Glomerular visceral epithelial cell (primary cell): ENCODE data around the gene TRAF2.

ENCODE experiments used
- DNase-seq: peaks from one replicate; pipeline ENCODE4 v3.0.0-alpha.2; 2016; ENCODE audit errors: extremely low spot score

Gene TRAF2

DNA sequence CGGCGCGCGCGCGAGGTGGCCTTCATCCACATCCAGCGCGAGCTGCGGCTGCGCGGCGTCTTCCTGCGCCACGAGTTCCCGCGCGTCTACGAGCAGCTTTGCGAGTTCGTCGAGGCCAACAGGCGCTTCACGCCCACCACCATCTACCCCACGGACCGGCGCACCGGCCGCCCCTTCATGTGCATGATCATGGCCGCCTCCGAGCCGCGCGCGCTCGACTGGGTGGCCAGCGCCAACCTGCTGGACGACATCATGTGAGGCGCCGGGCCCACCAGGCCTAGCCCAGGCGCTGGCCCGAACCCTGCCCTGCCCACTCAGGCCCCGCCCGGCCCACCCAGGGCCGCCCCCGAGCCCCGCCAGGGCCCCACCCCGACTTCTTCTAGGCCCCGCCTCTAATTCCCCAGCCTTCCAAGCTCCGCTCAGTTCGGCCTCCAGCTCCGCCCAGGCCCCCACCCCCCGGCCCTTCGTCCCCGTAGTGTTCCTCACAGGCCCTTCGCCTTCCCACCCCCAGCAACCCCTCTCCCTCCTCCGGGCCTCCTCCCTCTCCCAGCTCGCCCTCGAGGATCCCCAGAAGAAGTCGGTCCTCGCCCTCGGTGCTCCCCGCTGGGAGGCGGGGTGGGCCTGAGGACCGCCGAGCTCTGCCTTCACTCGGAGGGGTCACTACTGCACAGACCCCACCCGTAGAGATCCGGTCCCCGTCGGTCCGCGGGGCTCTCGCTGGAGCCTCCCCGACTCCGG lies 39.1 kb upstream of the TRAF2 start:
- peak; percentile 69 for DNase-seq

DNA sequence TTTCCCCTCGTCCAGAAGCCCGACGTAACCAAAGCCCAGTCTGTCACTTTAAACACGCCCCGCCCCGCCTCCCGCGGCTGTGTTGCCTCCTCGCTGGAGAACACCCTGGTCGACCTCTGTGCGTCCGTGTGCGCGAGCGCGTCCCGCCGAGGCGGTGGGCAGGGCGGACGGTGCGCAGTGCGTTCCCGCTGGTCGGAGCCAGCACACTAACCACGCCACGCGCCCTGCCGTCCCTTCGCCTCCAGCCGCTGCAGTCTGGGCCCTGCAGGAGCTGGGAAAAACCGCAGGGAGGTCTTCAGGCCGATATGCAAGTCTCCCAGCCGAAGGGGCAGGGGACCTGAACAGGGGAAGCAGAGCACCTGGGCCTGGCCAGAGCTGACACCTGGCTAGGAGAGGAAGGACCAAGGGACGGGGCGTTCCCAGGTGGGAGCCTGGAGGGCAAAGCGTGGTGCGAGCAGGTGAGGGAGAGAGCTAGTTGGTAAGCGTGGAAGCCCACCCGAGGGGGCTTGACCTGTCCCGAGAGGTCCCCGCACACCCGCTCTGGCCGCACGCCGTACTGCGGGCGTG lies 38.4 kb upstream of the TRAF2 start:
- peak; percentile 84 for DNase-seq

DNA sequence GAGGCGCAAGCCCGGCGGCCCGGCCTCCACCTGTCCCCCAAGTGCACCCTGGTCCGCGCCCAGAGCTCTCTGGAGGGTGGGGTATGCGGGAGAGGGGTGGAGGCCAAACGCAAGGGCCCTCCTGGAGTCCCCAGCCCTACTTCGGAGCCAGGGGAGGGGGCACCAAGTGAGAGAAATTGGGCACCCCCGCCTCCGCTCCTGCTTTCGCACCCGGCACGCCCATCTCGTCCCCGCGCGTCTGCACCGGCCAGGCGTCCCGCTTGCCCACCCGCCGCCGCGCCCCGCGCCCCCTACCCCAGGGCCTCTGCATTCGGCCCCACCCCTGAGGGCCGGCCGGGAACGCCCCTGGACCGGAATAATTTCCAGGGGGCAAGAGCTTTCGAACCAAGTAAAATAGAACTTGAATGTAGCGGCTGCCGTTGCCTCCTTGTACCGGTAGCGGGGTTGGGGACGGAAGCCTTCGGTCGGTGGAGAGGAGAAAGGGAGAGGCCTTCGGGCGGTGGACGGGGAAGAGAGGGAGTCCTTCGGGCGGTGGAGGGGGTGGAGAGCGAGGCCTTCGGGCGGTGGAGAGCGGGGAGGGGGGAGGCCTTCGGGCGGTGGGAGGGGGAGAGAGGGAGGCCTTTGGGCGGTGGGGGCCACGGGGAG lies 37.8 kb upstream of the TRAF2 start:
- no peak for DNase-seq

DNA sequence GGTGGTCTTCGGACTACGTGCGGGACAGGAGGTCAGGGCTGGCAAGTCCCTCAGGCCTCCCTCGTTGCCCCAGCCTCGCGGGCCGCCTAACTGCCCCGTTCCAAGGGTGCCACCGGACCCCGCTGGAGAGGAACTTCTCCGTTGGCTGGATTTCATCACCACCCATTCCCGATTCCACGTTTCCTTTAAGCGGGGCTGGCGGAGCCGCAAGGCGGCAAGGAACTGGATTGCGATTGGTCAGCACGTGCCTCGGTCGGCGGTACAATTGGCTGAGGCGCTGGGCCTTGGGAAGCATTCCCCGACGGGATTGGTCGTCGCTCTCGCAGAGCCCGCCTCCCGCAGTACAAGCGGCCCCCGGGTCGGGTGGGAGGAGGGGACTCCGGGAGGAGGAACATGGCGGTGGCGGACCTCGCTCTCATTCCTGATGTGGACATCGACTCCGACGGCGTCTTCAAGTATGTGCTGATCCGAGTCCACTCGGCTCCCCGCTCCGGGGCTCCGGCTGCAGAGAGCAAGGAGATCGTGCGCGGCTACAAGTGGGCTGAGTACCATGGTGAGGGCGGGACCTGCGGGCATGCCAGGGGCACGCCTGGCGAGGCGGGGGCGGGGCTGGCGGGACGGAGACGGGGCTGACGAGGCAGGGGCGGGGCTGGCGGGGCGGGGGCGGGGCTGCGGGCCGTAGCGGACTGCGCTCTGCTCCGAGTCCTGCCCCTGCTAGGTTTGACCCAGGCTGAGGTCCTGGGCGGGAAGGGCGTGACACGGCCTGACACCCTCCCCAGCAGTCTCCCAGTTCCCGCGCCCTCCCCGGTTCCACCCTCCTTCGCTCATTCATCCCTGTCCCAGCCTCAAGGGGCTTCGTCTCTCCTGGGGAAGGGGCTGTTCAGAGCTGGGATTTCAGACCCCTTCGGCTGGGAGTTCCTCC lies 37.0 kb upstream of the TRAF2 start, which contains the start of gene PHPT1:
TSS of gene PHPT1 (plus strand) at position 372 of the 922 bp plus-strand sequence. CDS start at position 394, 22 bp downstream.
- peak; percentile 99 for DNase-seq

DNA sequence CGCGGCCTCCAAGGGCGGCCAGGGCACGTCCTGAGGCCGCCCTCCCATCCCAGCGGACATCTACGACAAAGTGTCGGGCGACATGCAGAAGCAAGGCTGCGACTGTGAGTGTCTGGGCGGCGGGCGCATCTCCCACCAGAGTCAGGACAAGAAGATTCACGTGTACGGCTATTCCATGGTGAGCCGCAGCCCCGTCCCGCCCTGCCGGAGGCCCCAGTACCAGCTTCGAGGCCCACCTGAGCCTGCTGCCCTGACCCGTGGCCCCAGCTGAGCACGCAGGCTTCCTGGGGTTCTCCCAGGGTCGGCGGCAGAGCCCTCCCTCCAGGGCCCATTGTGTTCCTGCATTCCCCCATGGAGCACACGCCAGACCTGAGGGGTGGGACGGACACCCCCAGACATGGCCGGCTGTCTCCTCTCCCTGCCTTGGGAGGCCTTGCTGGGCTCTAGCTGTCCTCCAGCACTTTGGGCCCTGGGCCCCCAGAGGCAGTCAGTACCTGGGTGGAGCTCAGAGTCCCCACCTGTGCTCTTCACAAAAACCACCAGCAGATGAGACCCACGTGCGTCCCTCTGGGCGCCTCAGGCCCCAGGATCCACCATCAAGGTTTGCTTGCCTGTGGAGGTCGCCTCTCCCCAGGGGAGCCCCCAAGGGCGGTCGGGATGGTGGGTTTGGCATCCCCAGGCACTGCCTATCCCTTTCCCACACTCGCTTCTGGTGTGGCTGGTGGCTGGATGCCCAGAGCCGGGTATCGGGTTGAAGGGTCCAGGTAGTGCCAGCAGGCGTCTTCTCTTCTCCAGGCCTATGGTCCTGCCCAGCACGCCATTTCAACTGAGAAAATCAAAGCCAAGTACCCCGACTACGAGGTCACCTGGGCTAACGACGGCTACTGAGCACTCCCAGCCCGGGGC lies 36.1 kb upstream of the TRAF2 start:
- DNase-seq: no peak

DNA sequence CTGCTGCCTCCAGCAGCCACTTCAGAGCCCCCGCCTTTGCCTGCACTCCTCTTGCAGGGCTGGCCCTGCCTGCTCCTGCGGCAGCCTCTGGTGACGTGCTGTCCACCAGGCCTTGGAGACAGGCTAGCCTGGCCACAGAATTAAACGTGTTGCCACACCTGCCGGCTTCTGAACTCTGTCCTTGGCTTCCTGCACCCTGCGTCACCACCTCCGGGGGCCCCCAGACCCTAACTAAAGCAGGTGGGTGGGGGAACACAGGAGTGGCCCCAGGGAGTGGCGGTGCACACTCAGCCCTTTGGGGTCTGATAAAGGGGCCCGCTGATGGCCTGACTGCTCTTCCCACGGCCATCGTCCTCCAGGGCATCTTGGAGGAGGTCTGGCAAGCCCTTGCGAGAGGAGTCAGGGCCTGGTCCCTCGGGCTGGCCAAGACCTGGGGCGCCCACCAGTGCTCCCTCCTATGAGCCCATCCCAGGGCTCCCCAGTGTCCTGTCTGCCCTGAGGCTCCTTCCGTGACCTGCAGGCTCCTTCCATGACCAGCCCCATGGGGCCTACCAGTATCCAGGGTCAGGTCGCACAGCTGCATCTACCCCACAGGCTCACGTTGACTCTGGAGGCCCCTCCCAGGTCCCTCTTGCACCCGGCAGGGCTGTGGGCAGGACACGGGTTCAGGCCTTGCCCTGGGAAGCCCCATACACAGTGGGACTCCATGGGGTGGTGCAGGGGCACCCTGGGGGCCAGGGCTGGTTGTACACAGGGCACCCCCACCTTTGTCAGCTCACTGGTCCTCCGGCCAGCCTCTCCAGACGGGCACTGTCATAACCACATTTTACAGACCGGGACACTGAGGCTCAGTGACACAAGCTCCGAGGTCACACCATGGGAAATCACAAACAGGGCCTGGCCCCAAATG lies 35.2 kb upstream of the TRAF2 start:
- no peak for DNase-seq

DNA sequence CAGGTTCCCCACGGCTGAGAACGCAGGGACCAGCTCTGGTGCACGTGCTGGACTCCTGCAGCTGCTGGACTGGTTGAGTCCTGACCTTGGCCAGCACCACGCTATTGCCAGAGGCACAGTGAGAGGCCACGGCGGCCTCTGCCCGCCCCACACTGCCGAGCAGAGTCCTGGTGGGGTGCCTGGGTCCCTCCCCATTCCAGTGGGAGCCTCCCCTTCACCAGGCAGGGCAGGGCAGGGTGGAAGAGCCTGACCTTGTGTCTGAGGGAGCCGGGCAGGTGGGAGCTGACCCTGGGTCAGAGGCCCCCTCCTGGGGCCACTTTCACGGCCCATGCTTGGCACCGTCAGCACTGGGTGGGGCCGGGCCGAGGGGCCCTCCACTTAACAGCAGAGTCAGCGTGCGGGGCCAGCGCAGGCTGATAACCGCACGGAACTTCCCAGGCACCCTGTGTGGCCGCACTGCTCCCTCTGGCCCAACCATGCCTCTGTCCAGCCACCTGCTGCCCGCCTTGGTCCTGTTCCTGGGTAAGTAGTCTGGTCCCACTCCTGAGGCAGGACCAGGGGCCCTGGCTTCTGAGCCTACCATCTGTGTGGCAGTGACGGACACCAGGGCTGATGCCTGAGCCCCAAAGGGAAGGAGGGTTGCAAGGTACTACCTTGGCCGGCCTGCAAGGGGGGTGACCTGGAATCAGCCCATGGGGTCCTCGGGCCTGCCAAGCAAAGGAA lies 34.2 kb upstream of the TRAF2 start, which contains the start of gene MAMDC4:
TSS of gene MAMDC4 (plus strand) at position 406 of the 723 bp plus-strand sequence. CDS start at position 477, 71 bp downstream.
- no peak for DNase-seq

DNA sequence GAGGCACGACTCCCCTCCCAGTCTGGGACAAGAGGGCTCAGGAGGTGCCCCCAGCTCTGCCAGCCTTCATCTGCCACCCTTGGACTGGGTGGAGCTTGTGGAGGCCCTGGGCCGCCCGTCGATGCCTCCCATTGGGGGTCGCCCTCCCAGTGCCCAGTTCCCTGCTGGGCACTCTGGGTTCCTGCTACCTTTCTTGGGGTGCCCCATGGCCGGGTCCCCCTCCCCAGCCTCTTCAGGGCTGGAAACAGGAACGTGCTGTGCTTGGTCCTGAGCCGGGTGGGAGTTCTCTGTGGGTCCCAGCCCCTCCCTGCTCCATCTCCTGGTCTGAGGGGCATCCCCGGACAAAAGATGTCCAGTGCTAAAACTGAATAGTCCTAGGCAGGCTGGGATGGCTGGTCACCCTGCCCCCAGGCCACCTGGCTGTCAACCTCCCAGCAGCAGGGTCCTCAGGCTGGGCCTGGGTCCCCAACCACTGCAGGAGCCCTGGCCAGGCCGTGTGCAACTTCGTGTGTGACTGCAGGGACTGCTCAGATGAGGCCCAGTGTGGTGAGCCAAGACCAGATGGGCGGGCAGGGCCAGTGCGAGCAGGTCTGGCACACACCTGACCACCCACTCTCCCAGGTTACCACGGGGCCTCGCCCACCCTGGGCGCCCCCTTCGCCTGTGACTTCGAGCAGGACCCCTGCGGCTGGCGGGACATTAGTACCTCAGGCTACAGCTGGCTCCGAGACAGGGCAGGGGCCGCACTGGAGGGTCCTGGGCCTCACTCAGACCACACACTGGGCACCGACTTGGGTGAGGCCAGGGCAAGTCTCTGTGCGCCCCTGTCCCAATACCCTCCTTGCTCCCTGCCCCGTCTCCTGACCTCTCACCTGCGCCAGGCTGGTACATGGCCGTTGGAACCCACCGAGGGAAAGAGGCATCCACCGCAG lies 33.4 kb upstream of the TRAF2 start:
- DNase-seq: no peak

DNA sequence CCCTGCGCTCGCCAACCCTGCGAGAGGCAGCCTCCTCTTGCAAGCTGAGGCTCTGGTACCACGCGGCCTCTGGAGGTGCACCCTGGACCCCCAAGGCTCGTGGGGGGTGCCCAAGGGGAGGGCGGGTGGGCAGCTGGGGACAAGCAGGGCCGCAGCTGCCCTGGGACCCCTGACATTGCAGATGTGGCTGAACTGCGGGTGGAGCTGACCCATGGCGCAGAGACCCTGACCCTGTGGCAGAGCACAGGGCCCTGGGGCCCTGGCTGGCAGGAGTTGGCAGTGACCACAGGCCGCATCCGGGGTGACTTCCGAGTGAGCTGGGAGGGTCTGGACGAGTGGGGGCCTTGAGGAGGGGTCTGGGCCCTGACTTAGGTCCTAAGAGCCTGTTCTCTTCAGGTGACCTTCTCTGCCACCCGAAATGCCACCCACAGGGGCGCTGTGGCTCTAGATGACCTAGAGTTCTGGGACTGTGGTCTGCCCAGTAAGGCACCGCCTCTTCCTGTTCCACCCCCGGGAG lies 32.7 kb upstream of the TRAF2 start:
- no peak for DNase-seq

DNA sequence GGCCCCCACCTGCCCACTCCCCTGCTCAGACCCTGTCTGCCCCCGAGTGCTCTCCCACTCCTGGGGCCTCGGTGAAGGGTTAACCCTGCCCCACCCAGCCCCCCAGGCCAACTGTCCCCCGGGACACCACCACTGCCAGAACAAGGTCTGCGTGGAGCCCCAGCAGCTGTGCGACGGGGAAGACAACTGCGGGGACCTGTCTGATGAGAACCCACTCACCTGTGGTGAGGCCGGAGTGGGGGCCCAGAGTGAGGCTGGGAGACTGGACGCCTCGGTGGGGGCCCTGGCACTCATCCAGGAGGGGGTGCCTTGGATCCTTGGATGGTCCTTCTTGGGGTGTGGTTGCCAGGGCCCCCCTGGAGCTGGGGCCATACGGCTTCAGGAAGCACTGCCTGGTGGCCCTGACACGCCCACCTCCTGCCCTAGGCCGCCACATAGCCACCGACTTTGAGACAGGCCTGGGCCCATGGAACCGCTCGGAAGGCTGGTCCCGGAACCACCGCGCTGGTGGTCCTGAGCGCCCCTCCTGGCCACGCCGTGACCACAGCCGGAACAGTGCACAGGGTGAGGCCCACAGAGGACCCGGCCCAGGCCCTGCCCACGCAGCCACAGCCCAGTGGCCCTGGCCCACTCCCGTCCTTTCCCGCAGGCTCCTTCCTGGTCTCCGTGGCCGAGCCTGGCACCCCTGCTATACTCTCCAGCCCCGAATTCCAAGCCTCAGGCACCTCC lies 32.0 kb upstream of the TRAF2 start:
- DNase-seq: no peak

DNA sequence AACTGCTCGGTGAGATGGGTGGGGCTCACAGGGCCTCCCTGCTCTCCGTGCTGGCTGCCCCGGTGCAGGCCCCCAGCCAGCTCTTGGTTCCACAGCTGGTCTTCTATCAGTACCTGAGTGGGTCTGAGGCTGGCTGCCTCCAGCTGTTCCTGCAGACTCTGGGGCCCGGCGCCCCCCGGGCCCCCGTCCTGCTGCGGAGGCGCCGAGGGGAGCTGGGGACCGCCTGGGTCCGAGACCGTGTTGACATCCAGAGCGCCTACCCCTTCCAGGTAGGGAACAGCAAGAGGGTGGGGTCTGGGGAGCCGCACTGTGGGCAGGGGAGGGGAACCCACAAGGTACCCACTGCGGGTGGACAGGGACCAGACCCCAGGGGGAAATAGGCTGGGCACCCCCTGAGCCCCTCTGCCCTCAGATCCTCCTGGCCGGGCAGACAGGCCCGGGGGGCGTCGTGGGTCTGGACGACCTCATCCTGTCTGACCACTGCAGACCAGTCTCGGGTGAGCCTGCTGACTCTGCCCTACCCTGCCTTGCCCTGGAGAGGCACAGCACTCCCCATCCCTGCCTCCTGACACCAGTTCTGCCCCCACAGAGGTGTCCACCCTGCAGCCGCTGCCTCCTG lies 31.4 kb upstream of the TRAF2 start:
- no peak for DNase-seq

DNA sequence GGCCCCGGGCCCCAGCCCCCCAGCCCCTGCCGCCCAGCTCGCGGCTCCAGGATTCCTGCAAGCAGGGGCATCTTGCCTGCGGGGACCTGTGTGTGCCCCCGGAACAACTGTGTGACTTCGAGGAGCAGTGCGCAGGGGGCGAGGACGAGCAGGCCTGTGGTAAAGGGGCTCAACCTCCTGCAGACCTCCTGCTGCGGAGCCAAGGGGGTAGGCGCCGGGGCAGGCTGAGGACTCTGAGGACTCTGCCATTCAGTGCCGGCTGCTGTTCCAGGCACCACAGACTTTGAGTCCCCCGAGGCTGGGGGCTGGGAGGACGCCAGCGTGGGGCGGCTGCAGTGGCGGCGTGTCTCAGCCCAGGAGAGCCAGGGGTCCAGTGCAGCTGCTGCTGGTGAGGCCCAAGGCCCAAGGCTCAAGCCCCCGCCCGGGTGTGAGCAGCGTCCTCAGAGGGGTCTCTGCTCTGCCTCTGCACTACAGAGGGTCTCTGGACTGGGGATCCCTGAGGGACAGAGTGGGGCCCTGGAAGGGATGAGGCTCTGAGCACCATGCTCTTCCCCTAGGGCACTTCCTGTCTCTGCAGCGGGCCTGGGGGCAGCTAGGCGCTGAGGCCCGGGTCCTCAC lies 30.7 kb upstream of the TRAF2 start:
- DNase-seq: no peak

DNA sequence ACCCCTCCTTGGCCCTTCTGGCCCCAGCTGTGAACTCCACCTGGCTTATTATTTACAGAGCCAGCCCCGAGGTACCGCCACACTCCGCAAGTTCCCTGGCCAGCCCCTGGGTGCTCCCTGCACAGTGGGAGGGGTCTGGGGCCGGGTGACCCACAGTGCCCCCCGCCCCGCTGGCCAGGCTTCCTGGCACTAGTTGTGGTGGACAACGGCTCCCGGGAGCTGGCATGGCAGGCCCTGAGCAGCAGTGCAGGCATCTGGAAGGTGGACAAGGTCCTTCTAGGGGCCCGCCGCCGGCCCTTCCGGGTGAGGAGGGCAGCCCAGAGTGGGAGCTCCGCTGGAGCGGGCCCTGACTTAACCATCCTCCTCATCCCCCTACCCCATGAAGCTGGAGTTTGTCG lies 30.2 kb upstream of the TRAF2 start:
- no peak for DNase-seq

DNA sequence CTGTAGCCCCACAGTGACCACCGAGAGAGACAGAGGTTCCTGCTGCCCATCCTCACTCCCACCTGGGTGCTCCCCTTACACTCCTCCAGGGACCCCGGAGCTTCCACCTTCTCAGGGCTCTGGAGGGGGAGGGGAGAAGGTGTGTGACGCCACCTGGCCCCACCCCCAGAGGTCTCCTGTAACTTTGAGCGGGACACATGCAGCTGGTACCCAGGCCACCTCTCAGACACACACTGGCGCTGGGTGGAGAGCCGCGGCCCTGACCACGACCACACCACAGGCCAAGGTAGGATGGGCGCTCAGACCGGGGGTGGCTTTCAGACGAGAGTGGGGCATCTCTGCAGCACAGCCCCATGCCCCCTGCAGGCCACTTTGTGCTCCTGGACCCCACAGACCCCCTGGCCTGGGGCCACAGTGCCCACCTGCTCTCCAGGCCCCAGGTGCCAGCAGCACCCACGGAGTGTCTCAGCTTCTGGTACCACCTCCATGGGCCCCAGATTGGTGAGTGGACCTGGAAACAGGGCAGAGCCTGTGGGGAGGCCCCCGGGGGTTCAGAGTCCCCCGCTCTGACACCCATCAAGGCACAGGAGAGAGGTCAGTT lies 29.7 kb upstream of the TRAF2 start:
- DNase-seq: no peak

DNA sequence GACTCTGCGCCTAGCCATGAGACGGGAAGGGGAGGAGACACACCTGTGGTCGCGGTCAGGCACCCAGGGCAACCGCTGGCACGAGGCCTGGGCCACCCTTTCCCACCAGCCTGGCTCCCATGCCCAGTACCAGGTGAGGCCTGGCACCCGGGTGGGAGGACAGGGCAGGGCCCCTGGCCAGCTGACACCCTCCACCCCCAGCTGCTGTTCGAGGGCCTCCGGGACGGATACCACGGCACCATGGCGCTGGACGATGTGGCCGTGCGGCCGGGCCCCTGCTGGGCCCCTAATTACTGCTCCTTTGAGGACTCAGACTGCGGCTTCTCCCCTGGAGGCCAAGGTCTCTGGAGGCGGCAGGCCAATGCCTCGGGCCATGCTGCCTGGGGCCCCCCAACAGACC lies 29.1 kb upstream of the TRAF2 start:
- DNase-seq: no peak
